HG03439 (cell line): ENCODE results near the gene GAN.

Experiments used
- ATAC-seq: cut with Tn5 transposase; IDR thresholded peaks from one replicate; pipeline ENCODE4 v1.9.1; 2021; ENCODE audit warnings: mild to moderate bottlenecking, moderate library complexity; ENCODE audit not compliant: unreplicated experiment

GAN gene

GRCh38 chr16:81349608-81350305 lies 35.0 kb downstream of the GAN start:
- ATAC-seq, result no peak

DNA sequence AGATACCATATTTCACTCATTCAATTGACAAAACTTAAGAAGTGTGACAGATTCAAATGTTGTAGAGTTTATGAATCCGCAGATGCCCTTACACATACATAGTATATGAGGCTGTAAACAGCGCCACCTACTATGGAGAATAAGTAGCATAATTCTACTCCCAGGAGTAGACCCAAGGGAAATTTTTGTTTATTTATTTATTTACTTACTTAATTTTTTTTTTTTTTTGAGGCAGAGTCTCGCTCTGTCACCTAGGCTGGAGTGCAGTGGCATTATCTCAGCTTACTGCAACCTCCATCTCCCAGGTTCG lies 35.5 kb downstream of the GAN start:
- no peak for ATAC-seq

- ATAC-seq, result no peak
These were observed 39.1 kb downstream of the GAN start for GRCh38 chr16:81353895-81354294.

DNA sequence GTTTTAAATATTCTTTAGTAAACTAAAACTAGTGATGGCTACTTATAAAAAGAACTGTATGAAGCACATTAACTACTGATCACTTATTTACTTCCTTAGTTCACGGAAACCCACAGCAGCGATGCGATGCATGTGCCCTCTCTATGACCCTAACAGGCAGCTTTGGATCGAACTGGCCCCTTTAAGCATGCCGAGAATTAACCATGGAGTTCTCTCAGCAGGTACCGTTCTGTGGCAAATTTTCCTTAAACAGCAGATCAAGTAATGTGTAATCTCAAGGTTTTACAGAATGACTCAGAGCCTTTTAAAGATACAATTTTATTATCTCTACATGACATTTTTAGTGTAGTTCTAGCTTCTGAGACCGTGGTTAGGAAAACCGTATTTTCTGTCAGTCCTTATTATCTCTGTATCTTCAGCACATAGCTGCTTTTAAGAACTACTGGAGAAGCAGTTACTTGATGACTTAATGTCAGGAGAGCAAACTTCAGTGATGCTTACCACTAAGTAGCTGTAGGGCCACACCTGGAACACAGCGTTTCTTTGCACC lies 43.0 kb downstream of the GAN start:
- ATAC-seq, result no peak

- ATAC-seq, result no peak
These were observed 44.1 kb downstream of the GAN start for GRCh38 chr16:81358860-81359259.

DNA sequence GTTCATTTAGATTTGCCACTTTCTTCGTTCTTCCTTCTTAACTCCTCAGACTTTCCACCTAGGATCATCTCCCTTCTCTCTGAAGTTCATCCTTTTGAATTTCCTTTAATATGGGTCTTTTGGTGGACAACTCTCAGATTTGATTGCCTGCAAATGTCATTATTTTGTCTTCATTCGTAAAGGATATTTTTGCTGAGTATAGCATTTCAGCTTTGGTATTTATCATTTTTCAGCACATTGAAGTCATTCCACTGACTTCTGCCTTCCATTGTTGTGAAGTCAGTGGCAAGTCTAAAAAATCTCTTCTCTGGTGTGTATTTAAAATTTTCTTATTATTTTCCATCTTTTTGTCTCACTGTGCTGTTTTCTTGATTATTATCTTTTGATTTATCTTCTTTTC lies 45.4 kb downstream of the GAN start:
- no peak for ATAC-seq

DNA sequence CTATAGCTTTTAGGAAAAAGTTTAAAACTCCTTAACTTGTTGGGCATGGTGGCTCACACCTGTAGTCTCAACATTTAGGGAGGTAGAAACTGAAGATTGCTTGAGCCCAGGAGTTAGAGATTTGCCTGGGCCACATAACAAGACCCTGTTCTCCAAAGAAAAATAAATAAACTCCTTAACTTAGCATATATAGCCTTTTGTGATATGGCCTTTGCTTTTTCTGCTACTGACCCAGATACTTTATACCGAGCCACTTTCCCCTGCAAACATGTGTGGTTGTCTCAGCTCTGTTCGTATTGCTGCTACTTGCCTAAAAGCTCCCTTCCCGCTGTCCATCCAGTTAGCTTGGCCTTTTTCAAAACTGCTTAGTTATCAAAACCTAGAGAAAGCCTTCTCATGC lies 51.0 kb downstream of the GAN start:
- ATAC-seq, result no peak

DNA sequence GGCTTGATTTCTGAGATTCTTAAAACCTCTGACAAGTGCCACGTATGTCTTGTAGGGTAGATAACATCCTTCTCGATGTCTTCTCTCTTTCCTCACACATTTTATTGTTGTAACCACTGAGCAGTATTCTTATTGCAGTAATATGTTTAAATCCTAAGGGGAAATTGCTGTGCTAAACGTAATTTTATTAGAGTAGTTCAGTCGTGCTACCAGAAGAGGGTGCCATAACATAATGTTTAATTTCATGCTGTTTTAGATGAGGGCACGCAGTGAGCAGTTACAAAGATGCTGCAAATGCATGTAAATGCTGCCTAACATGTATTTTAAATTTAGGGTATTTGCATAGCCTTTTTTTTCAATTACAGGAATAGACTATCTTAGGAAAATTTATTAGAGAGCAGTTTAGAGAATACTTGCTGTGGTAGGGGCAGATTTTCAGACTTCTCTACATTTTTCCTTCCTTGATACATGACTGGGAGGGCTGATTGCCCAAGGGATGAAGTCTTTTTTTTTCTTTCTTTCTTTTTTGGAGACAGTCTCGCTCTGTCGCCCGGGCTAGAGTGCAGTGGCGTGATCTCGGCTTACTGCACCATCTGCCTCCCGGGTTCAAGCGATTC lies 51.7 kb downstream of the GAN start:
- ATAC-seq, result no peak

DNA sequence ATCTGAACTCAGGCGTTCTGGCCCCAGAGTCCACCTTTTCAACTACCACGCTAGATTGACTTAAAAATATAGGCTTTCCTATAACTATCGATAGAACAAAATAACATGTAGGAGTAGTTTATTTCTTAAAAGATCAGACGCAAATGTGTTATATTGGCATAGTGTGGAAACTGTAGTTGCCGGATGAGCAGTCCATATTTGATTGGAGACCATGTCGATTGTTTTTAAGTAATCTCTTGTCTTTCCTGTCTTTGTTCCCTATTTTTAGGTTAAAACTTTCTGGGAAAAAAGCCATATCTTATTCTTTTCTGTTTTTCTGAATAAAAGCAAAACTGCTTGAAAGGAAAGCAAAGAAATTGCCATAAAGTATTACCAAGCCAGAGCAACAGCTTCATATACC lies 53.1 kb downstream of the GAN start:
- no peak for ATAC-seq

- no peak for ATAC-seq
These were observed 55.2 kb downstream of the GAN start for GRCh38 chr16:81369888-81370504.

DNA sequence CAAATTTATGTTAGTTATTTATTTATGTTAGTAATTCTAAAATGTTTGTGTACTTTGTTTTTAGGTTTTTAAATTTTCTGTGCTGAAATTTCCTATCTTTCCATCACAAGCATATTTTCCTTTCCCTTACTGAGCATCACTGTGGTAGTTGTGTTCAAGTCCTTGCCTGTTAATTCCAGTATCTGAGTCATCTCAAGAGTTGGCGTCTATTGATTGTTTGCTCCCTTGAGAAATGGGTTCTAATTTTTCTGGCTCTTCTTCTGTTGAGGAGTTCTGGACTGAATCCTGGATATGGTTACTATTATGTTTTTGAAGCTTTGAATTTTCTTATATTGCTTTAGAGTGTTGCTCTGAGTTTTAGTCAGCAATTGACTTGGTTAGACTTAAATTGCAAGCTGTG lies 56.3 kb downstream of the GAN start:
- ATAC-seq, result no peak

- no peak for ATAC-seq
These were observed 59.8 kb downstream of the GAN start for GRCh38 chr16:81374550-81374949.

DNA sequence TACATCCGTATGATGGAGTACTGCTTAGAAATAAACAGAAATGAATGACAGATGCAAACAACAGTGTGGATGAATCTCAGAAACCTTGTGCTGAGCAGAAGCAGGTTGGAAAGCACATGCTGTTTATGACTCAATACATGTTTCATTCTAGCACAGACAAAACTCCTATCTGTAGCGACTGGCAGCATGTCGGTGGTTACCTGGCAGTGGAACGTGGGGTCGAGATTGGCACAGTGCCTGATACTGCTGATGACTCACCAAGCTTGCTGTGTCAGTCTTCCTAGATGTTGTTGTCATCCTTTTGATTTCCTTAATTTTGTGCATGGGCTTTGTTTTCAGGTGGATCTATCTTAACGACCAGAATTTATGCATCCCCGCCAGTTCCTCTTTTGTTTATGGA lies 62.1 kb downstream of the GAN start:
- no peak for ATAC-seq

- no peak for ATAC-seq
These were observed 63.3 kb downstream of the GAN start for GRCh38 chr16:81378049-81378448.

GRCh38 chr16:81380932-81381331 lies 66.2 kb downstream of the GAN start:
- no peak for ATAC-seq

- ATAC-seq, result no peak
These were observed 69.2 kb downstream of the GAN start for GRCh38 chr16:81384006-81384405.

DNA sequence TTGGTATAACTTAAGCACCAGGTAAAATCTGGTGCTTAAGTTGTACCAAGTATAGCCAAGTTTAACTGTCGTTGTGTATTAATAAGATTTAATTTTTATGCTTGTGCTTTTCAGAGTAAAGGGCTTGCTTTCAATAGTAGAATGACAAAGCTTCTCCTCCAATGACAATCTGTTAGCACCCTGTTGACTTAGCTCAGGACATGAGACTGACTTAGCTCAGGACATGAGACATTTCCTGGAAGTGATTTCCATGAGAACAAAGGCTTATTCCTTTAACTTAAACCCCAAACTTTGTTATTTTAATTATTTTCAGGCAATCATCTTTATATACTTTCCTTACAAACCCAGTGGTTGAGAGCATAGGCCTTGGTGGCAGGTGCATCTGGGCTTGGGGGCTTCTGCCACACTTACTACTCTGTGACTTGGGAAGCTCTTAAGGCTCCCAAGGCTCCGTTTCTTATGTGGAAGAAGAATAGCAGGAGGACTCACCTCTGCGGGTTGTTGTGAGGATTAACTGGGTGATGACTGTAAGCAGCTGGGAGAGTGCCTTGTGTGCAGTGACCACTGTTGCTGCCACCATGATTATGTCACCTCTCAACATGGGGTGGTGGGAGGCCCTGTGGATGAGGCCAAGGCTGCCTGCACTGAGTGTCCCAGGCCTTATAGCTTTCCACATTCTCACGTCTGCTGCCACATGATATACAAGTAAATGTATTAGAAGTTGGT lies 70.4 kb downstream of the GAN start:
- no peak for ATAC-seq

DNA sequence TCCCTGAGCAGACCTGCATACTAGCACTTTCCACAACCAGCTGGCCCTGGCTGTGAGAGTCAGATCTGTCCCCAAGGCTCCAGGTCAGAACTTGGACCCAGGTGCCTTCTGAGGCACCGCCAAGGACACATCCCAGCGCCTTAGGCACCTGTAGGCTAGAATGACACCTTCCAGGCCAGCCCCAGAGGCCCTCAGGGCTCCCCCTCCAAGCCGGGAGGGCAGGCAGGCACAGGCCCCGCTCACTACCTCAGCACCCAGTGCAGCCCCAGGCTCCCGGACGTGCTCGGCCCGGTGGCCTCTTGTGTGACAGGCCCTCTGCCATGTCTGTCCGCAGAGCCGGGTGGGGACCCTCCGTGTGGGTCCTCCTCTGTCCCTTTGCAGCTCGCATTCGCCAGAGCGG lies 73.6 kb downstream of the GAN start:
- ATAC-seq, result no peak

DNA sequence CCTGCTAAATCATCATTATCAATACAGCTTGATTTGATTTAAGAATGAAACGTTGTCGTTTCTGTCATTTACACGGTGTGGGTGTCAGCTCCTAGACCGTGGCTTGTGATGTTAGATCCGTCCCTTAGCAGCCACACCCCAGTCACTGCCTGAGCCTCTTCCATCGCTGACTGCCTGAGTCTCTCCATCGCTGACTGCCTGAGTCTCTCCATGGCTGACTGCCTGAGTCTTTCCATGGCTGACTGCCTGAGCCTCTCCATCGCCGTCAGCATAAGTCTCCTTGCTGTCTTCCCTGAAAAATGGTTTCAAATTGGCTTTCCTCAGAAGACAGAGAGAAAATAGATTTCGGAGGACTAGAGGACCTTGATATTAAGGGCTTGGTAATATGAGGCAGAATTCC lies 76.1 kb downstream of the GAN start:
- ATAC-seq, result no peak

DNA sequence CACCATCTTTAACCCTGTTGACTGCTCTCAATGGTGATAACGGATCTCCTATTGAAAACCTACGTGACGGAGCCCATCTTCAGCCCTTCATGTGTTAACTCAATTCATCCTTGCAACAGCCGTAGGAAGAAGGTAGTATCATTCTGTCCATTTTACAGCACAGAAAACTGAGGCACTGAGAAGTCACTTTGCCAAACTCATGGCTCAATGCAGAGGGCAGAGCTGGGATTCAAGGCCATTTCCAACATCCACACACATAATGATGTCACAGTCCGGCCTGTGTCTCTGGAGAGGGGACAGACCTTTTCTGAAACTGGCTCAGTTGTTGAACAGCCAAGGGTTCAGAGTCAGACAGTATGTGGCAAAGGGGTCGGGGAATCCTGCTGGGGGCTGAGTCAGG lies 77.2 kb downstream of the GAN start:
- no peak for ATAC-seq

GRCh38 chr16:81394416-81394815 lies 79.7 kb downstream of the GAN start:
- ATAC-seq, result no peak
